ENCODE results near the gene TXN. TPM values are rescaled to one million over a fixed set of nuclear protein-coding genes. Genes with fewer than 3 reads are reported as not detected.

The TXN gene
- total and polyA plus RNA-seq, 10 of the 15 experiments (the other 5 are each of a cell fraction or from before 2014, with no cell fraction given), result 309 to 2,304 (median 650) TPM

- TF ChIP-seq EP300 (IDR thresholded peaks at IDR 0.05; ENCODE audit: borderline replicate concordance in 1 of 2, control insufficient read depth in 1 of 2, low read depth in 2 of 2, low read length in 2 of 2) (peak; percentile 41 to 83; a peak in 2 of 4 replicates), ASH2L (IDR thresholded peaks at IDR 0.05; ENCODE audit: borderline replicate concordance, low read depth) (no peak), BRCA1 (IDR thresholded peaks at IDR 0.05; ENCODE audit: low read depth, low read length) (no peak), POLR2AphosphoS5 (IDR thresholded peaks at IDR 0.05; ENCODE audit: low read length) (peak; percentile 53), SIN3A (IDR thresholded peaks at IDR 0.05; ENCODE audit: low read depth, low read length) (no peak), SRF (IDR thresholded peaks at IDR 0.05; ENCODE audit: low read depth in 2 of 2, low read length in 2 of 2) (no peak), DPF2 (IDR thresholded peaks at IDR 0.05) (peak; percentile 22; the same call in 1 of the 2 replicates), PML (IDR thresholded peaks at IDR 0.05; ENCODE audit: low read length) (no peak), ZBTB33 (IDR thresholded peaks at IDR 0.05) (no peak), TCF7 (IDR thresholded peaks at IDR 0.05; ENCODE audit: borderline replicate concordance) (no peak), ZNF622 (IDR thresholded peaks at IDR 0.05) (no peak), CREB1 (IDR thresholded peaks at IDR 0.05; ENCODE audit: low read depth) (peak; percentile 73; the same call in 1 of the 2 replicates), RELA (IDR thresholded peaks at IDR 0.05; ENCODE audit: borderline replicate concordance, partially characterized antibody) (peak; percentile 97), IRF4 (IDR thresholded peaks at IDR 0.05; ENCODE audit: low read depth, low read length) (no peak), RUNX3 (IDR thresholded peaks at IDR 0.05; ENCODE audit: low read length) (peak; percentile 49; the same call in 1 of the 2 replicates), IRF5 (IDR thresholded peaks at IDR 0.05; ENCODE audit: borderline replicate concordance) (no peak), ZNF384 (IDR thresholded peaks at IDR 0.05; ENCODE audit: borderline replicate concordance, low read depth, low read length) (no peak), GABPA (IDR thresholded peaks at IDR 0.05; ENCODE audit: low read depth) (0 out of 2 replicates have a peak, but pooled peaks have one; percentile 12), RFX5 (IDR thresholded peaks at IDR 0.05; ENCODE audit: low read depth, low read length) (no peak), EED (IDR thresholded peaks at IDR 0.05; ENCODE audit: low read depth) (peak; percentile 80), MTA2 (IDR thresholded peaks at IDR 0.05; ENCODE audit: low read depth) (peak; percentile 49; the same call in 1 of the 2 replicates), CREM (IDR thresholded peaks at IDR 0.05; ENCODE audit: low read depth) (peak; percentile 72), BHLHE40 (IDR thresholded peaks at IDR 0.05; ENCODE audit: borderline replicate concordance in 1 of 2, low read depth in 2 of 2, low read length in 1 of 2) (no peak), SMAD5 (IDR thresholded peaks at IDR 0.05; ENCODE audit: low read depth) (0 out of 2 replicates have a peak, but pooled peaks have one; percentile 37), IKZF1 (conservative IDR thresholded peaks at IDR 0.05) (peak; percentile 72), POLR2AphosphoS2 (IDR thresholded peaks at IDR 0.05; ENCODE audit: low read depth, low read length) (no peak), MXI1 (IDR thresholded peaks at IDR 0.05; ENCODE audit: low read depth, low read length) (0 out of 2 replicates have a peak, but pooled peaks have one; percentile 44), SIX5 (IDR thresholded peaks at IDR 0.05; ENCODE audit: low read depth, low read length, severe bottlenecking) (no peak)
- TF ChIP-seq, protein P1, sequence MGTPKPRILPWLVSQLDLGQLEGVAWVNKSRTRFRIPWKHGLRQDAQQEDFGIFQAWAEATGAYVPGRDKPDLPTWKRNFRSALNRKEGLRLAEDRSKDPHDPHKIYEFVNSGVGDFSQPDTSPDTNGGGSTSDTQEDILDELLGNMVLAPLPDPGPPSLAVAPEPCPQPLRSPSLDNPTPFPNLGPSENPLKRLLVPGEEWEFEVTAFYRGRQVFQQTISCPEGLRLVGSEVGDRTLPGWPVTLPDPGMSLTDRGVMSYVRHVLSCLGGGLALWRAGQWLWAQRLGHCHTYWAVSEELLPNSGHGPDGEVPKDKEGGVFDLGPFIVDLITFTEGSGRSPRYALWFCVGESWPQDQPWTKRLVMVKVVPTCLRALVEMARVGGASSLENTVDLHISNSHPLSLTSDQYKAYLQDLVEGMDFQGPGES (IDR thresholded peaks at IDR 0.05), result no peak
Measured at GRCh38 chr9:110258690-110259091, 2.4 kb upstream of the TXN start (continued).
